IPS-18c (cell line): ENCODE data around the gene GLI3.

Experiments
- H3K4me3 ChIP-seq: 2 replicates; pipeline ENCODE4 v1.7.0; 2013; ENCODE audit warnings: low read depth, mild to moderate bottlenecking, low read length, moderate library complexity; ENCODE audit not compliant: insufficient read depth
- H3K9me3 ChIP-seq: one replicate; pipeline ENCODE4 v1.6.1; 2013; ENCODE audit warnings: mild to moderate bottlenecking, low read length, moderate library complexity; ENCODE audit not compliant: control insufficient read depth, insufficient read depth

GLI3 gene

GRCh38 chr7:41995632-41996271 lies 241.3 kb downstream of the GLI3 start:
- no peak overlapping the region for H3K4me3 ChIP-seq
- no peaks in the 10 kb centered on the region for H3K9me3 ChIP-seq

DNA sequence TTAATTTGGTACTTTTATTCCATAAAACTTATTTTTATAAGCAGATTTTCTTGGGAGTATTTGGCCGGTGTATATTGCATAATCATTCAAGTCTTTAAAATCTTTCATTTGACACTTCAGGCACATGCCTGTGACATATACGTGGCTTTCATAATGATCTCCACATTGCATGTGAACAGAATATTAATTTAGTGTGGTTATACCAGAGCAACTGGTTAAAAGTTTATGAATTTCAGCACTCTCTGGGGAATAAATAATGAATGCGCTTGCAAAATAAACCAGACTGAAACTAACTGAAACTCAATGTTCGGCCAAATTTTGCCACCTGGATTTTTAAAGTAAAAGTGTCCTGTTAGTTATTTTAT lies 242.3 kb downstream of the GLI3 start:
- Histone ChIP-seq H3K4me3 (no peak overlapping the region), H3K9me3 (no peaks in the 10 kb centered on the region)

DNA sequence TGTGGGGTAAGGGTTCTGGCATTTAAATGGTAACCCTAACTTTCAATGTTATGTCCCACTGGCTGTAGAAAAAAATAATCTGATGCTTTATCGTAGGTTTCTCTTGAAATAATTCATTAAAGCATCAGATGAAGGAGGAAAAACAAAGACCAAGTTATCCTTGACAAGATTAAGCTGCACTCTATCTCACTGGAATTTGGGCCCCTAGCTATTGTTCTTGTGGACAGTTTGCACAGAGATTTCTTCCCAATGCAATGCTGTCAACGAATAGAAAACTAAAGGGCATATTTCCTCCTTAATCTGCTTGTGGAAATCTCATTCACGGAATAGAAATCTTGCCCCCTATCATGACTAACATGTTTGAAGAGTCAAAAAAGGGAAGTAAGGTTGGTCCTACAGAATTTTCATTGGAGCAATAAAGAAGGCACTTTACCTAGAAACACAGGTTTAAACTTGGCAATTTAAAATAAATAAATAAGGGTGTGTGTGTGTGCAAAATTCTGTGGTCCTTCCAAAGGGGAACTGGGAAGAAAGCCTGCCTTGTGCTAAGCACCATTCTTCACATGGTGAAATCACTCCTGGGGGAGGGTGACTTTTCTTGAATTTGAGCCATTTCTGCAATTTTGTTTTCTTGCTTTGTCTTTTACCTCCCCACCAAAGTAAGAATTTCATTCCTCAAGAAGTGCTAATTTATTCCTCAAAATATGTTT lies 242.8 kb downstream of the GLI3 start:
- Histone ChIP-seq H3K9me3 (no peaks in the 10 kb centered on the region), H3K4me3 (no peak overlapping the region)

- no peaks in the 10 kb centered on the region for H3K9me3 ChIP-seq
- H3K4me3 ChIP-seq: no peak overlapping the region
These were observed 243.8 kb downstream of the GLI3 start for GRCh38 chr7:41992881-41993867.

DNA sequence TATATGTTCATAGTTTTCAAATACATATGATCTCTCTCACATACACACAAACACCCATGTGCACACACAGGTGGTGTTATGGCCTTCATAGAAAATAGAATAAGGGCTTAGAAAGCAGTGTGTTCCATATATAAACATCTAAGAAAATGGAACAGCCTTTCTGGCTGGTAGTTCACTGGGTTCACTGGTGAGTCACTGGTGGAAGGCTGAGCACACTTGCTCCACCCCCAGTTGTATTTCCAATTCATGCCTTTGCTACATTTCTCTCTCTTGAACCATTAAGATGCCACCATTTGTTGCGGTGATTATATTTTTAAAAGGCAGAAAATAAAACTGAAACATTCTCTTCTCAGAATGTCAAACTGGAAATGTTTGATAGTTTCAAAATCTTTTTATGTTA lies 252.1 kb downstream of the GLI3 start:
- peaks cover 2% of the 10 kb centered on the region for H3K9me3 ChIP-seq
- no peak overlapping the region for H3K4me3 ChIP-seq

GRCh38 chr7:41981046-41982040 lies 255.7 kb downstream of the GLI3 start:
- Histone ChIP-seq H3K4me3 (no peak overlapping the region), H3K9me3 (no peaks in the 10 kb centered on the region)

GRCh38 chr7:41979834-41980307 lies 257.1 kb downstream of the GLI3 start:
- Histone ChIP-seq H3K9me3 (no peaks in the 10 kb centered on the region), H3K4me3 (no peak overlapping the region)

- Histone ChIP-seq H3K9me3 (no peaks in the 10 kb centered on the region), H3K4me3 (no peak overlapping the region)
These were observed 258.2 kb downstream of the GLI3 start for GRCh38 chr7:41978858-41979257.

GRCh38 chr7:41977661-41978060 lies 259.3 kb downstream of the GLI3 start:
- Histone ChIP-seq H3K4me3 (no peak overlapping the region), H3K9me3 (no peaks in the 10 kb centered on the region)

- Histone ChIP-seq H3K9me3 (no peaks in the 10 kb centered on the region), H3K4me3 (no peak overlapping the region)
These were observed 259.8 kb downstream of the GLI3 start for GRCh38 chr7:41977151-41977651.

GRCh38 chr7:41976411-41976810 lies 260.6 kb downstream of the GLI3 start:
- H3K4me3 ChIP-seq: no peak overlapping the region

DNA sequence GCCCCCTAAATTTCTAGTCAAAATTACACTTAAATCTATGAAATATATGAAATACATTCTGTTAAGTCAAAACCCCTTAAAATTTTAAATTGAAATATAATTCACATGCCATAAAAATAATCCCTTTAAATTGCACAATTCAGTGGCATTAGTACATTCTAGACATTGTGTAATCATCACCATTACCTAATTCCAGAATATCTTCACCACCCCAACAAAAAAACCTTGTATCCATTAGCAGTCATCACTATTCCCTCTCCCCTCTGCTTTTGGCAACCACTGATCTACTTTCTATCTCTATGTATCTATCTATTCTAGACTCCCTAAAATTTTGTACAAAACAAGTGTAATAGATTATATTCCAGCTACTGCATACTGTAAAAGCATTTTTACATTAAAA lies 261.2 kb downstream of the GLI3 start:
- Histone ChIP-seq H3K4me3 (no peak overlapping the region), H3K9me3 (no peaks in the 10 kb centered on the region)

More at GRCh38 chr7:41976411-41976810, 260.6 kb downstream of the GLI3 start:
- no peaks in the 10 kb centered on the region for H3K9me3 ChIP-seq

DNA sequence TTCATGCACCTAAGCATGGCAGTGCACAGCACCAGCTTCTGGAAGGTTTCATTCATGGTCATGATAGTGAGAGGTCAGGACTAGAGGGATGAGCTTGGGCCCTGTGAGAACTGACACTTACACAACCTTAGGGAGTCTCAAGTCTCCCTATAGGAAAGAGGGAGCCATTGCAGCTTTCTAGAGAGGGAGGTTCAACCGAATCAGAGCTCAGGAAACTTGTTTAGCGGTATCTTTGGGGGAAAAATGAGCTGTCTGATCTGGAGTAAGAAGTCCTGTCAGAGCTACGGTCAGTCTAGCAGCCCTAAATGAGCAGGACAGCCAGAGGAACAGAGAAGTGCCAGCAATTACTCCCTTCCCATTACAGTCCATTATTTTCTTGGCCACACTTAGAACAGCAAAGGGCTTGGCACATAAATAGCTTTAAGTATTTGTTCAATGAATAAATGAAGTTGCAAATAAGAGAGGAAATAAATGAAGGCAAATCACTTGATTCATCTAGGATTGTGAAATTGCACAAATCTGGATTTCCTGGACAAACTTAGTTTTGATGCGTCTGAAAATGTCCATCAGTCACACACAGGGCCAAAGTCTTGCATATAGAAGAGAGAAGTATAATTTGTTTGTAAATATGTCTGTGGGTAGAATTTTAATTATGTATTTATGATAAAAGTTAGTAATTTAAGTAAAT lies 262.0 kb downstream of the GLI3 start:
- Histone ChIP-seq H3K9me3 (no peaks in the 10 kb centered on the region), H3K4me3 (no peak overlapping the region)

- no peak overlapping the region for H3K4me3 ChIP-seq
- H3K9me3 ChIP-seq: no peaks in the 10 kb centered on the region
These were observed 263.7 kb downstream of the GLI3 start for GRCh38 chr7:41973202-41973730.

DNA sequence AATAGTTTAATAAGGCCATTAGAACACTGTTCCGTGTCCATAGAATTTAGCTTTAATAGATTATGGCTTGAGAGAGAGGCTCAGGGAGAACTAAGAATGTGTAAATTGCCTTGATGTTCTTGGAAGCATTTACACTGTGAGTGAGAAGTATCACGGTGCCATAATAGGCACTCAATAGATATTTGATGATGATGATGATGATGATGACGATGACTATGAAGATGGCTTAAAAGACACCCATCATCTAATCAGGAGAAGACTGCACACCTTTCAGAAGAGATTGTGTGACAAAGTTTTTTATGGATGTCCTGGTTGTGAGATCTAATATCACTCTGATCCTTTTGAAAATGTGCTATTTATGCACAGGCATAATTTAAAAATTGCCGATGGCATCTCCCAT lies 264.2 kb downstream of the GLI3 start:
- H3K9me3 ChIP-seq: no peaks in the 10 kb centered on the region
- H3K4me3 ChIP-seq: no peak overlapping the region

DNA sequence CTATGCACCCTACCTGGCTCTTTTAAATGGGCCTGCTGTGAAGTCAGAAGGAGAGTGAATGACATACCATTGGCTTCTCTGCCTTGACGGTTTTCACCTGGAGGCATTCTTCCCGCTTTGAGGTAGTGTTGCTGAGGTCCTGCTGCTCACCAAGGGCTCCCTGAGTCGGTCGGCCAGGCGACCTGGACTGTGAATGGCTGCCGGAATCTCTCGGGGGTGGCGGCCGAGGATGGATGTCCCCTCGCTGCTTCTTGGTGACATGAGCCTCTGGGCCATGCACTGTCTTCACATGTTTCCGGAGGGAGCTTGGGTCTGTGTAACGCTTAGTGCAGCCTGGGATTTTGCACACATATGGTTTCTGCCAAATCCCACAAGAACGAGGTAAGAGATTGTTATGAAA lies 264.7 kb downstream of the GLI3 start:
- Histone ChIP-seq H3K9me3 (no peaks in the 10 kb centered on the region), H3K4me3 (no peak overlapping the region)
